IMR-90 (cell line): Measurements from ENCODE around the gene ENO3. TPM values are rescaled to one million over a fixed set of nuclear protein-coding genes. Genes with fewer than 3 reads are reported as not detected.

Experiments used
- ATAC-seq: fragments of 200-7000 bp; cut with Tn5 transposase; 2 replicates; pipeline ENCODE4 v1.9.1; 2020; ENCODE audit warnings: low read depth, mild to moderate bottlenecking, moderate library complexity
- BruUV-seq: library from RNA; stranded (reverse); fragments of 400-500 nt; replicated peaks from 2 replicates; lab custom pipeline; 2021; lab: Mats Ljungman, UMichigan
- CTCF ChIA-PET: fragments of 300-600 bp; formaldehyde crosslinking; extraction: SDS; loops from one replicate; lab custom pipeline; 2021; ENCODE audit warnings: antibody characterized with exemption; lab: Yijun Ruan, JAX
- POLR2A ChIA-PET: fragments of 300-600 bp; sonication (Branson Sonifier 250); formaldehyde crosslinking; loops from one replicate; lab custom pipeline; 2022; ENCODE audit warnings: antibody characterized with exemption; ENCODE audit not compliant: unreplicated experiment; lab: Charles Lee
- DNase-seq: peaks from one replicate; pipeline ENCODE4 v3.0.0; 2013
- H2AFZ ChIP-seq: replicated peaks from 2 replicates; pipeline ENCODE3; 2013; ENCODE audit warnings: low read length, mild to moderate bottlenecking; ENCODE audit not compliant: poor library complexity
- H2AK5ac ChIP-seq: 2 replicates; pipeline ENCODE4 v1.6.1; 2013; ENCODE audit warnings: low read depth, low read length, inconsistent platforms
- H2AK9ac ChIP-seq: replicated peaks from 2 replicates; pipeline ENCODE3; 2013; ENCODE audit warnings: mild to moderate bottlenecking, low read depth, low read length, moderate library complexity; ENCODE audit not compliant: poor library complexity
- H2BK120ac ChIP-seq: 2 replicates; pipeline ENCODE4 v1.6.1; 2013; ENCODE audit warnings: low read depth, low read length, inconsistent platforms
- H2BK15ac ChIP-seq: 3 replicates; pipeline ENCODE4 v1.6.1; 2013; ENCODE audit warnings: low read depth, low read length, inconsistent platforms
- H2BK20ac ChIP-seq: 2 replicates; pipeline ENCODE4 v1.6.1; 2013; ENCODE audit warnings: low read depth, mild to moderate bottlenecking, inconsistent platforms, low read length, moderate library complexity
- H2BK5ac ChIP-seq: 2 replicates; pipeline ENCODE4 v1.6.1; 2013; ENCODE audit warnings: mild to moderate bottlenecking, low read depth, low read length, inconsistent platforms; ENCODE audit not compliant: poor library complexity, severe bottlenecking
- H3K14ac ChIP-seq: replicated peaks from 2 replicates; pipeline ENCODE4 v1.6.1; 2013; ENCODE audit warnings: low read depth, low read length, inconsistent platforms
- H3K18ac ChIP-seq: 2 replicates; pipeline ENCODE4 v1.6.1; 2013; ENCODE audit warnings: low read depth, low read length, control low read depth
- H3K23ac ChIP-seq: 2 replicates; pipeline ENCODE4 v1.6.1; 2013; ENCODE audit warnings: low read depth, low read length, inconsistent platforms
- H3K27ac ChIP-seq: 2 replicates; pipeline ENCODE4 v1.5.1; 2013; ENCODE audit warnings: mild to moderate bottlenecking, control low read depth, low read length; ENCODE audit not compliant: insufficient read depth
- H3K27me3 ChIP-seq: 2 replicates; pipeline ENCODE4 v1.6.1; 2013; ENCODE audit warnings: low read length; ENCODE audit not compliant: control insufficient read depth, insufficient read depth
- H3K36me3 ChIP-seq: 2 replicates; pipeline ENCODE4 v1.6.1; 2013; ENCODE audit warnings: low read length, mixed read lengths; ENCODE audit not compliant: control insufficient read depth, insufficient read depth
- H3K4ac ChIP-seq: 2 replicates; pipeline ENCODE4 v1.6.1; 2013; ENCODE audit warnings: low read depth, low read length, inconsistent platforms
- H3K4me1 ChIP-seq: 2 replicates; pipeline ENCODE4 v1.6.1; 2013; ENCODE audit warnings: low read length, mixed read lengths; ENCODE audit not compliant: control insufficient read depth, insufficient read depth
- H3K4me2 ChIP-seq: 2 replicates; pipeline ENCODE4 v1.6.1; 2013; ENCODE audit warnings: low read depth, mild to moderate bottlenecking, control low read depth, low read length, moderate library complexity
- H3K4me3 ChIP-seq: 2 replicates; pipeline ENCODE4 v1.5.1; 2013; ENCODE audit warnings: low read depth, mild to moderate bottlenecking, control low read depth, low read length, moderate library complexity; ENCODE audit not compliant: insufficient read depth
- H3K56ac ChIP-seq: 2 replicates; pipeline ENCODE4 v1.6.1; 2013; ENCODE audit warnings: low read length, inconsistent platforms; ENCODE audit not compliant: insufficient read depth; ENCODE audit errors: extremely low read depth
- H3K79me1 ChIP-seq, 2 experiments: 2 replicates each; pipeline ENCODE4 v1.6.1; 2013; ENCODE audit warnings: low read length in 2 of 2, inconsistent platforms in 1 of 2, low read depth in 1 of 2
- H3K9ac ChIP-seq: 2 replicates; pipeline ENCODE4 v1.6.1; 2013; ENCODE audit warnings: low read depth, low read length, control low read depth
- H3K9me1 ChIP-seq: 2 replicates; pipeline ENCODE4 v1.6.1; 2013; ENCODE audit warnings: low read length, inconsistent platforms; ENCODE audit not compliant: insufficient read depth
- H3K9me3 ChIP-seq: 2 replicates; pipeline ENCODE4 v1.6.1; 2013; ENCODE audit warnings: low read length; ENCODE audit not compliant: control insufficient read depth, insufficient read depth
- H4K20me1 ChIP-seq: 2 replicates; pipeline ENCODE4 v1.6.1; 2013; ENCODE audit warnings: low read length, inconsistent platforms; ENCODE audit not compliant: insufficient read depth
- H4K5ac ChIP-seq: 2 replicates; pipeline ENCODE4 v1.6.1; 2013; ENCODE audit warnings: mild to moderate bottlenecking, low read depth, low read length, control low read depth
- H4K8ac ChIP-seq, 2 experiments: 2 replicates each; pipeline ENCODE4 v1.6.1; 2013; ENCODE audit warnings: low read depth in 2 of 2, low read length in 2 of 2, control low read depth in 1 of 2, inconsistent platforms in 1 of 2
- H4K91ac ChIP-seq: 2 replicates; pipeline ENCODE4 v1.6.1; 2013; ENCODE audit warnings: low read depth, low read length, inconsistent platforms; ENCODE audit not compliant: insufficient read depth
- CEBPB ChIP-seq: IDR thresholded peaks from 2 replicates; pipeline ENCODE4 v1.6.1; 2012; ENCODE audit warnings: low read depth, low read length, improper control_type of control experiment
- MAZ ChIP-seq: IDR thresholded peaks from 2 replicates; pipeline ENCODE4 v1.6.1; 2012; ENCODE audit warnings: low read depth, mild to moderate bottlenecking, low read length, improper control_type of control experiment, moderate library complexity, borderline replicate concordance
- RFX5 ChIP-seq: IDR thresholded peaks from 2 replicates; pipeline ENCODE4 v1.8.0; 2012; ENCODE audit warnings: low read depth, mild to moderate bottlenecking, low read length, moderate library complexity
- SMC3 ChIP-seq: fragments of 150-350 bp; IDR thresholded peaks from 2 replicates; pipeline ENCODE4 v1.6.1; 2016; ENCODE audit warnings: low read depth, mild to moderate bottlenecking, antibody characterized with exemption, low read length, moderate library complexity
- WGBS, 2 experiments: methylation state at CpG; one replicate each; pipeline versions ENCODE4 v1.1.5 to v1.1.7; 2013; ENCODE audit warnings: missing lambda C conversion rate in 2 of 2; ENCODE audit not compliant: insufficient read length in 1 of 2; ENCODE audit errors: extremely low coverage in 2 of 2; 5-methylcytosine and 5-hydroxymethylcytosine counted together
- dilution Hi-C: fragments of 300-500 bp; cut with HindIII; formaldehyde crosslinking; loops from one replicate; pipeline ENCODE4 v1.14.3; 2018; ENCODE audit warnings: low sequenced_read_pairs; ENCODE audit not compliant: unreplicated experiment
- in situ Hi-C: fragments of 300-500 bp; cut with MboI; formaldehyde crosslinking; loops from 3 replicates; pipeline ENCODE4 v1.14.3; 2019; ENCODE audit warnings: low sequenced_read_pairs, inconsistent platforms, mixed read lengths
- intact Hi-C: fragments of 100-400 bp; cut with micrococcal nuclease; formaldehyde crosslinking; loops from 2 replicates; pipeline ENCODE4 v1.10.0; 2022
- polyA plus RNA-seq, 3 experiments: library from polyadenylated mRNA; depleted of rRNA; stranded (reverse); fragments of >200 nt; gene quantifications; 2 replicates each; pipeline ENCODE4 v1.2.3, GENCODE V29; 2012; ENCODE audit warnings: low replicate concordance in 1 of 3
- total RNA-seq: library from RNA; depleted of rRNA; stranded (reverse); fragments of >200 nt; gene quantifications from 2 replicates; pipeline ENCODE4 v1.2.3, GENCODE V29; 2012

ENO3 gene
- total and polyA plus RNA-seq, 2 of the 4 experiments (the other 2 are of a cell fraction): 1.4 to 5.1 TPM

DNA sequence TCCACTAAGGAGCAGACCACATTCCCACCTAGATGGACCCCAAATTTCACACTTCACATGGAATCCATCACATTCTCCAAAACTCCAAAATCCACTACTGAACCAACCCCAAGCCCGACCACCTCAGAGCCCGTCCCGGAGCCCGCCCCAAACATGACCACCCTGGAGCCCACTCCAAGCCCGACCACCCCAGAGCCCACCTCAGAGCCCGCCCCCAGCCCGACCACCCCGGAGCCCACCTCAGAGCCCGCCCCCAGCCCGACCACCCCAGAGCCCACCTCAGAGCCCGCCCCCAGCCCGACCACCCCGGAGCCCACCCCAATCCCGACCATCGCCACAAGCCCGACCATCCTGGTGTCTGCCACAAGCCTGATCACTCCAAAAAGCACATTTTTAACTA is 17.3 kb upstream of the ENO3 start:
- DNase-seq (no peak), ATAC-seq (no peak)
- Histone ChIP-seq H4K20me1 (0 out of 2 replicates have a peak, but pooled peaks cover under 1% of the 10 kb centered on the region), H3K9me1 (peaks cover 12% of the 10 kb centered on the region), H3K14ac (no peak overlapping the region), H2BK120ac (no peak overlapping the region), H3K9me3 (no peaks in the 10 kb centered on the region), H3K4me3 (no peak overlapping the region), H2BK5ac (no peak overlapping the region), H2BK15ac (no peak overlapping the region), H2AFZ (no peak overlapping the region), H3K9ac (no peak overlapping the region), H3K23ac (no peak overlapping the region), H3K18ac (no peak overlapping the region), H3K27me3 (no peaks in the 10 kb centered on the region), H3K4ac (no peak overlapping the region), H4K8ac (no peak overlapping the region), H3K4me1 (peaks cover 7% of the 10 kb centered on the region), H3K56ac (no peak overlapping the region), H3K79me1 (peaks cover 2 to 11% of the 10 kb centered on the region in 2 experiments; a peak in 3 of 4 replicates), H4K5ac (no peak overlapping the region), H4K91ac (no peak overlapping the region), H3K27ac (no peak overlapping the region), H3K36me3 (peaks cover 19% of the 10 kb centered on the region), H2AK9ac (no peak overlapping the region), H2AK5ac (no peak overlapping the region), H3K4me2 (no peak overlapping the region), H2BK20ac (no peak overlapping the region)
- POLR2A ChIA-PET: no interaction called here
- WGBS, 2 experiments: 76% methylated on average over 3 of the region's 16 CpGs; no CpG with 5 or more reads in 1 of the 2 experiments
- no TSS peak for BruUV-seq
- intact Hi-C loops: no loop called here
- in situ Hi-C loops: no loop called here
- CTCF ChIA-PET: interaction anchor here (0.5 kb wide), 1 partner anchor 20 kb away, joined by 4 read pairs; no protein-coding TSS in a partner anchor
- no peak for TF ChIP-seq CEBPB
- no peak for TF ChIP-seq RFX5
- no peak for TF ChIP-seq SMC3
- TF ChIP-seq MAZ: no peak
- dilution Hi-C loops: no loop called here
